Measurements from ENCODE around the gene PRTG.

- TF ChIP-seq MAX (IDR thresholded peaks at IDR 0.05; ENCODE audit: low read depth) (no peak), CTCF (IDR thresholded peaks at IDR 0.05) (no peak), CHD2 (IDR thresholded peaks at IDR 0.05; ENCODE audit: low read length, partially characterized antibody) (no peak), RAD21 (IDR thresholded peaks at IDR 0.05; ENCODE audit: low read length) (no peak), ZBTB33 (IDR thresholded peaks at IDR 0.05; ENCODE audit: borderline replicate concordance, low read depth) (no peak), TAF1 (IDR thresholded peaks at IDR 0.05; ENCODE audit: borderline replicate concordance, low read depth, low read length) (no peak), USF1 (IDR thresholded peaks at IDR 0.05; ENCODE audit: borderline replicate concordance, low read depth) (no peak), TEAD4 (IDR thresholded peaks at IDR 0.05; ENCODE audit: borderline replicate concordance, insufficient read depth) (no peak), NFIC (IDR thresholded peaks at IDR 0.05; ENCODE audit: borderline replicate concordance) (no peak), SMC3 (IDR thresholded peaks at IDR 0.05; ENCODE audit: low read depth, low read length) (no peak), USF2 (IDR thresholded peaks at IDR 0.05; ENCODE audit: borderline replicate concordance, low read depth, low read length) (no peak), RFX5 (IDR thresholded peaks at IDR 0.05; ENCODE audit: low read length) (no peak), SIN3A (IDR thresholded peaks at IDR 0.05; ENCODE audit: borderline replicate concordance, low read depth, low read length) (no peak)
Observed at GRCh38 chr15:55707518-55707917, 35.4 kb downstream of the PRTG start.

All from SK-N-SH (cell line).